A673 (cell line): Measurements from ENCODE around the gene THSD4. TPM values are rescaled to one million over a fixed set of nuclear protein-coding genes. Genes with fewer than 3 reads are reported as not detected.

Experiments
- BruUV-seq: library from RNA; stranded (reverse); fragments of 400-500 nt; replicated peaks from 2 replicates; lab custom pipeline; 2021; lab: Mats Ljungman, UMichigan
- CTCF ChIA-PET: fragments of 300-600 bp; sonication (Branson Sonifier 250); formaldehyde crosslinking; loops from one replicate; lab custom pipeline; 2022; ENCODE audit warnings: antibody characterized with exemption; lab: Charles Lee
- POLR2A ChIA-PET: fragments of 300-600 bp; sonication (Branson Sonifier 250); formaldehyde crosslinking; loops from one replicate; lab custom pipeline; 2022; ENCODE audit warnings: antibody characterized with exemption; ENCODE audit not compliant: low non-redundant PET; lab: Charles Lee
- DNase-seq: peaks from one replicate; pipeline ENCODE4 v3.0.0-alpha.2; 2015; ENCODE audit warnings: low spot score
- H3K27ac ChIP-seq: fragments of 200-600 bp; sonication (generic); 2 replicates; pipeline ENCODE4 v1.5.1; 2016; ENCODE audit warnings: mixed run types, low read depth, mild to moderate bottlenecking, mixed read lengths, antibody characterized with exemption, low read length; ENCODE audit not compliant: poor library complexity, severe bottlenecking
- H3K27me3 ChIP-seq: fragments of 200-600 bp; sonication (generic); replicated peaks from 2 replicates; pipeline ENCODE4 v1.6.1; 2017; ENCODE audit warnings: mixed run types, low read depth, mild to moderate bottlenecking, mixed read lengths, antibody characterized with exemption, low read length; ENCODE audit not compliant: insufficient read depth, poor library complexity
- H3K36me3 ChIP-seq: fragments of 200-600 bp; sonication (generic); 2 replicates; pipeline ENCODE4 v1.6.1; 2016; ENCODE audit warnings: mixed run types, mild to moderate bottlenecking, mixed read lengths, antibody characterized with exemption, low read length; ENCODE audit not compliant: insufficient read depth, poor library complexity, severe bottlenecking
- H3K4me1 ChIP-seq: fragments of 200-600 bp; sonication (generic); 2 replicates; pipeline ENCODE4 v1.6.1; 2017; ENCODE audit warnings: mixed run types, mild to moderate bottlenecking, mixed read lengths, antibody characterized with exemption, low read length; ENCODE audit not compliant: insufficient read depth, poor library complexity, severe bottlenecking
- H3K4me3 ChIP-seq: fragments of 200-600 bp; sonication (generic); 2 replicates; pipeline ENCODE4 v1.5.1; 2016; ENCODE audit warnings: low read depth, mixed run types, mild to moderate bottlenecking, mixed read lengths, low read length; ENCODE audit not compliant: poor library complexity, severe bottlenecking
- H3K9me3 ChIP-seq: fragments of 200-600 bp; sonication (generic); 2 replicates; pipeline ENCODE4 v1.6.1; 2016; ENCODE audit warnings: mixed run types, low read depth, mild to moderate bottlenecking, mixed read lengths, antibody characterized with exemption, low read length; ENCODE audit not compliant: poor library complexity, severe bottlenecking
- CTCF ChIP-seq: fragments of 300-800, 200-600 bp; sonication (generic); conservative IDR thresholded peaks from 2 replicates; pipeline ENCODE4 v1.5.1; 2017; ENCODE audit warnings: low read depth, mild to moderate bottlenecking, antibody characterized with exemption, low read length, moderate library complexity, mixed read lengths
- EZH2 ChIP-seq: fragments of 200-600 bp; sonication (generic); IDR thresholded peaks from 2 replicates; pipeline ENCODE4 v1.6.1; 2017; ENCODE audit warnings: borderline replicate concordance, low read depth, mild to moderate bottlenecking, mixed read lengths, antibody characterized with exemption, low read length; ENCODE audit not compliant: poor library complexity, severe bottlenecking
- intact Hi-C: fragments of 100-400 bp; cut with micrococcal nuclease; formaldehyde crosslinking; loops from one replicate; pipeline ENCODE4 v1.10.0; 2022; ENCODE audit not compliant: unreplicated experiment
- total RNA-seq: library from RNA; stranded (reverse); gene quantifications from 2 replicates; pipeline ENCODE4 v1.2.3, GENCODE V29; 2021

THSD4 gene
- total RNA-seq, 1 experiment from 2014 or later = 2.4 TPM

DNA sequence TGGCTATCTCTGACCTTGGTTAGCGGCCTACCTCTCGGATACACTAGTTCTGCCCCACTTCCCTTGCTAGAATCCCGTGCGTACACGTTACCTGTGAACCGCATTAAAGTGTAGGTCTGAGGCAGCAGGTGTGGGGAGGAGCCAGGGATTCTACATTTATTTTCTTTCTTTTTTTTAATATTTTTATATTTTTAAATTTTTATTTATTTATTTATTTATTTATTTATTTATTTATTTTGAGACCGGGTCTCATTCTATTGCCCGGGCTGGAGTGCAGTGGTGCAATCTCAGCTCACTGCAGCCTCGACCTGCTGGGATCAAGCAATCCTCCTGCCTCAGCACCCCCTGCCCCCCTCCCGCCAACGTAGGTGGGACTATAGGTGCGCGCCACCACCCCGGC lies 634.2 kb downstream of the THSD4 start:
- Histone ChIP-seq H3K4me1 (no peaks in the 10 kb centered on the region), H3K27me3 (no peaks in the 10 kb centered on the region), H3K36me3 (no peaks in the 10 kb centered on the region), H3K9me3 (no peaks in the 10 kb centered on the region), H3K27ac (no peak overlapping the region), H3K4me3 (no peak overlapping the region)
- no peak for DNase-seq
- TF ChIP-seq EZH2 (no peak), CTCF (no peak)
- ChIA-PET POLR2A (no interaction called here), CTCF (no interaction called here)
- BruUV-seq = no TSS peak
- intact Hi-C loops = no loop called here

- Histone ChIP-seq H3K27ac (no peak overlapping the region), H3K36me3 (no peaks in the 10 kb centered on the region), H3K4me1 (no peaks in the 10 kb centered on the region), H3K4me3 (no peak overlapping the region), H3K27me3 (no peaks in the 10 kb centered on the region), H3K9me3 (no peaks in the 10 kb centered on the region)
- DNase-seq = no peak
- ChIA-PET POLR2A (interaction anchor here (0.8 kb wide), 1 partner anchor 9 kb away, joined by 3 read pairs; no protein-coding TSS in a partner anchor), CTCF (interaction anchor here (1.0 to 2.2 kb wide), 3 partner anchors 8 to 404 kb away, joined by 3 to 15 read pairs (median 9); no protein-coding TSS in a partner anchor)
- no TSS peak for BruUV-seq
- intact Hi-C loops = loop anchor here (2.0 to 5.0 kb wide), 2 partner anchors 50 to 405 kb away; no protein-coding TSS in a partner anchor
- TF ChIP-seq EZH2 (no peak), CTCF (no peak)
These were observed 636.9 kb downstream of the THSD4 start for GRCh38 chr15:71752128-71752527.

GRCh38 chr15:71752604-71753289 lies 637.5 kb downstream of the THSD4 start:
- Histone ChIP-seq H3K4me3 (no peak overlapping the region), H3K4me1 (no peaks in the 10 kb centered on the region), H3K27ac (no peak overlapping the region), H3K36me3 (no peaks in the 10 kb centered on the region), H3K27me3 (no peaks in the 10 kb centered on the region), H3K9me3 (no peaks in the 10 kb centered on the region)
- intact Hi-C loops = loop anchor here (2.0 to 5.0 kb wide), 2 partner anchors 50 to 404 kb away; no protein-coding TSS in a partner anchor
- peak; percentile 72 for TF ChIP-seq CTCF
- TF ChIP-seq EZH2 = no peak
- peak; percentile 82 for DNase-seq
- CTCF ChIA-PET = interaction anchor here (1.0 to 2.2 kb wide), 3 partner anchors 9 to 403 kb away, joined by 3 to 15 read pairs (median 9); no protein-coding TSS in a partner anchor
- BruUV-seq = no TSS peak
- POLR2A ChIA-PET = interaction anchor here (0.8 kb wide), 1 partner anchor 9 kb away, joined by 3 read pairs; no protein-coding TSS in a partner anchor
